DMS53 treated with DMSO at 0.1 percent for 48 hours (cell line): ENCODE data around the gene SELENON.

Experiments used
- DNase-seq: peaks from one replicate; lab custom pipeline; 2025; ENCODE audit not compliant: unreplicated experiment; lab: John Stamatoyannopoulos, UW

The SELENON gene

DNA sequence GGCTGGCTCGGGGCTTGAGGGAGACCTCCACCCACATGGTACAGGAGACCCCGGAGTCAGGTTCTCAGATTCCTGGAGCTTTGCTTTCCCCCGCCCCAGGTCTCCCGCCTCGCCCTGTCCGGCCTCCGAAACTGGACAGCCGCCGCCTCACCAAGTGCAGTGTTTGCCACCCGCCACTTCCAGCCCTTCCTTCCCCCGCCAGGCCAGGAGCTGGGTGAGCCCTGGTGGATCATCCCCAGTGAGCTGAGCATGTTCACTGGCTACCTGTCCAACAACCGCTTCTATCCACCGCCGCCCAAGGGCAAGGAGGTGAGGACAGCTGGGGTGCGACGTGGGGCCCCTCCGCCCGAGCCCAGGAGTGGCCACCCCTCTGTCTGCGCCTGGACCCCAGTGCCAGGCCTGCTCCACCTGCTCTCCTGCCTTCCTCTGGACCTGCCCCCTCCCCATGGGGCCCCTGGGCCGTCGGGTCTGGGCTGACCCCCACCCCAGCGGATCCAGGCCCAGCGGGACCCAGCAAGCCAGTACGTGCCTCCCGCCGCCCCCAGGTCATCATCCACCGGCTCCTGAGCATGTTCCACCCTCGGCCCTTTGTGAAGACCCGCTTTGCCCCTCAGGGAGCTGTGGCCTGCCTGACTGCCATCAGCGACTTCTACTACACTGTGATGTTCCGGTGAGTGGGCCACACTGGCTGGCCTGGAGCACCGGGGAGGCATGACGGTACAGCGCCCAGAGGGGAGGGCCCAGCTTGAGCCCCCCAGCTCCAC is 8.7 kb downstream of the SELENON start:
- DNase-seq: no peak

- DNase-seq: no peak
Measured at GRCh38 chr1:25809283-25809926, 9.4 kb downstream of the SELENON start.

- no peak for DNase-seq
Measured at GRCh38 chr1:25809929-25810328, 9.9 kb downstream of the SELENON start.

DNA sequence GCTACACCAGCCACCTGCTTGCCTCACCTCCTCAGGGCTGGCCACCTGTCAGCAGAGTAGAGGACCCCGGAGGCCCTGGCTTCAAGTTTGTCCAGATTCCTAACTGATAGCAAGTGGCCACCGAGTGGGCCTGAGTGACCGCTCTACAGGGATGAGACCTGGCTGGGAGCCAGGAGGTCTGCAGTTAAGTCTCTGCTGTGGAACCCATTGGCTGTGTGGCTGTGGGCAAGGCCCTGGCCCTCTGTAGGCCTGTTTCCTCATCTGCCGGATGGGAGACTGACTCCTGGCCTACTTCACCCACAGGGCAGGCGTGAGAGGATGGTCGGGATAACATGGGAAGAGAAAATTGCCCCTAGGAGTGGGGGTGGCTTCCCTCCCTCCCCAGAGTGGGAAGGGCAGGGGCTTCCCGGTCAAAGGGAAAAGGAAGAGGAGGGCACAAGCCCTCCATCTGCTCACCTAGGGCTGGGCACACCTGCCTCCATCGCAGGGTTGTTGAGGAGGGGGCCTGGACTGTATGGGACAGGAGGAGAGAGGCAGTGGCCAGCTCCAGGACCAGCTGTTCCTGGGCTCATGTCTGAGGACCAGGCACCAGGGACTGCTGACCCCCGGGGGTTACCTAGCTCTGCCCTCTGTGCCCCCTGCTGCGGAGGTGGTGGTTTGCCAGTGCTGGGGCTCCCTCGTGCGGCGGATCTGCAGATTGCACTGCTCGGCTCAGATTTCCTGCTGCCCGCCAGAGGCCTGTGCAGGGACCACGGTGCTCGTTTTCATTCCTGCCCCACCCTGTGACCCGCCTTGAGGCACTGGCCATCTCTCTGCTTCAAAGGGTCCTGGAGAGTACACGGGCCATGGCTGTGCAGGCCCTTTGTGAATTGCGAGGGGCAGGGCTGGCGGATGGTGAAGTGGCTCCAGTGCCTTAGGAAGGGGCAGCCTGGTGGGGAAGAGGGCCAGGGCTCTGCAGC is 10.6 kb downstream of the SELENON start:
- peak; percentile 16 for DNase-seq

- DNase-seq: no peak
Measured at GRCh38 chr1:25811384-25812082, 11.5 kb downstream of the SELENON start.

DNA sequence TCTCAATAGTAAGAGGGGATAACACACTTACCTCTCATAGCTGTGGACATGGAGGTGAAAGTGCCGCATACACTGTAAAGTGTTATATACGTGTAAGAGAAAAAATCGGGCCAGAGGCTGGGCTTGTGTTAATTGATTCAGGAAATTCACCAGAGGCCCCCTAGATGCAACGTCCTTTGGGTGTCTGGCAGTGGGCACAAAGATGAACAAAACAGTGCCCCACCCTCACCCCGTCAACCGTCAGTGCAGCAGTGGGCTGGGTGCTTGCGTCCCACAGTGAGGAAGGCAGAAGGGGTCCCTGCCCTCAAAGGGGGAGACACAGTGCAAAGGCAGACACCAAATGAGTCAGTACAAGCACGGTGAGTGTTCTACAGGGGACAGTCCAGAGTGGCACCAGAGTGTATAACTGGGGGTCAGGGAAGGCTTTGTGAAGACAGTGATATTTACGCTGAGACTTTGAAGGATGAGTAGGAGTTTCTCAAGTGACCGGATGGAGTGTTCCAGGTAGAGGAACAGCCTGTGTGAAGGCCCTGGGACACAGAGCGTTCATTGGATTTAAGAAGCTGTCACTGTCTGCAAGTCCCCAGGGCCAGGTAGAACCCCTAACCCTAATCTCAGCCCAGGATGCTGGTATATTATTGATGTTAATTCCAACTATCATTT is 13.2 kb downstream of the SELENON start:
- no peak for DNase-seq

- DNase-seq: no peak
Measured at GRCh38 chr1:25813734-25814471, 13.9 kb downstream of the SELENON start.

DNA sequence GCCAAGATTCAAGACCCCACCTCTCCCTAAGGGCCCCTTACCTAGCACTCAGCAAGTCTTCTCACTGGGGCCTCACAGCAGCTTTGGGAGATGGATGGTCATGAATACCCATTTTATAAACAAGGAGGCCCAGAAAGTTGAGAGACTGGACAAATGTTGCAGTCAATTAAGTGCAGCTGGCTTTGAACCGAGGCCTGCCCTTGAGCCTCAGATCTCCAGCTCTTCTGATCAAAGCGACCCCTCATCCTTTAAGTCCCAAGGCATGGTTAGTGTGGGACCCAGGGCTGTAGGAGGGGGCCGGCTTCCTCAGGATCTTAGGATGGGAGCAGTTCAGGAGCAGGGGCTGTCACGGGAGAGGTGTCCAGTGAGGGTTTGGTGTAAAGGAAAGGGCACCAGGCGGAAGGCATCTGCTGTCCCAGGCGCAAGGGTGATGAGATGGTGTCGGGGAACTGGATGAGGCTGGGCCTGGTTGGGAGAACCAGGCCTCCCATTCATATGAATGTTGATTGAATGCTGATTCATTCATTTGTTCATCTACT is 14.6 kb downstream of the SELENON start:
- DNase-seq: no peak

DNA sequence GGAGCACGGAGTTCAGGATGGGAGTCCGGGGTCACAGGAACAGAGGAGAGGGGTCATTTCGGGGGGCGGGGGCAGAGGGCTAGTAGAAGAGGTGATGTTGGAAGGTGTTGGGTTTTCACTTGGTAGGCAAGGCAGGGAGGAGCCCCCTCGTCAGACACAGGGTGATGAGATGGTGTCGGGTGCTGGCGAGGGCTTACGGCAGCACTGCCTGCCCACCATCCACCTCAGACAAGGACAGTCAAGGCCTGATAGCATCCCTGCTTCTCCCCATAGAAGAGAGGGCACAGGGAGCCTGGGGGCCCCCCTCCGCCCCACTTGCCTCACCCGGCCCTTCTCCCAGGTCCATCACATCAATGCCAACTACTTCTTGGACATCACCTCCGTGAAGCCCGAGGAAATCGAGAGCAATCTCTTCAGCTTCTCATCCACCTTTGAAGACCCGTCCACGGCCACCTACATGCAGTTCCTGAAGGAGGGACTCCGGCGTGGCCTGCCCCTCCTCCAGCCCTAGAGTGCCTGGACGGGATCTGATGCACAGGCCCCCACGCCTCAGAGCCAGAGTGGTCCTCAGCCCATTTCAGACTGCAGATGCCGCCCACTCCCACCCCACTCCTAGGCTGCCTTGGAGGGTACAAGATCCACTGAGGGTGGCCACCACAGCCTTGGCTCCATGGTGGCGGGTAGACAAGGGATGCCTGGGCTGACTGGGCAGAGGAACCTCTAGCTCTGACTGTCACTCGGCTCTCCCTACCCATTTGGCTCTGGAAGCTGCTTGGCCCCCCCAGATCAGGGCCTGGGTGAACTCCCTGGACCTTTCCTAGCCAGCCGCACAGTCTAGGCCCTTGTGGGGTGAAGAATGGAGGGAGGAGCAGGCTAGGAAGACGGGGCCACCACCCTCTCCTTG is 15.5 kb downstream of the SELENON start:
- DNase-seq: no peak

DNA sequence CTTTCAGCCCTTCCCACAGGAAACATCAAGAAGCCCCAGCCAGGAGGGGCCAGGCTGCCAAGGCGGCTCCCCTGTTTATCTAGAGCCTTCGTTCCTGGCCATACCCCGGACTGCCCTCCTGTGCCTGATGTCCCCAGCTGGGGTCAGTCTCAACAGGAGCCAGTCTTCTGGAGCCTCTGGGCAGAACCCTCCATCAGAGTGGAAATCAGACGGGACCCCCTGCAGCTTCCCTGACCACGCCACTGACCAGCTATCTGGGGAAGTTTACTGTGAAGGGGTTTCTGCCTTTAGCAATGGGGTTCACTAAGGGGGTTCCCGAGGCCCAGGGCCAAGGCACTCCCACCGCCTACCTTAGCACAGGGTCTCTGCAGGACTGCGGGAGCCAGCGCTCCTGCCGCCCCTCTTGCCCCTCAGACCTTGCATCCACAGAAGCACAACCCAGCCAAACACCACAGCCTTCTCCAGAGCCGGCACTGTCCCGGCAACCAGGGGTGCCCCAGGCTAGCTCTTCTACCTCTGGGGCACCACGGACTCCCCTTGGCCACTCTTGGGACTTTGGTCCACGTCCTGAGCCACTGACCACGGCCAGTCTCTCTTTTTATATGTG is 16.2 kb downstream of the SELENON start:
- no peak for DNase-seq

DNA sequence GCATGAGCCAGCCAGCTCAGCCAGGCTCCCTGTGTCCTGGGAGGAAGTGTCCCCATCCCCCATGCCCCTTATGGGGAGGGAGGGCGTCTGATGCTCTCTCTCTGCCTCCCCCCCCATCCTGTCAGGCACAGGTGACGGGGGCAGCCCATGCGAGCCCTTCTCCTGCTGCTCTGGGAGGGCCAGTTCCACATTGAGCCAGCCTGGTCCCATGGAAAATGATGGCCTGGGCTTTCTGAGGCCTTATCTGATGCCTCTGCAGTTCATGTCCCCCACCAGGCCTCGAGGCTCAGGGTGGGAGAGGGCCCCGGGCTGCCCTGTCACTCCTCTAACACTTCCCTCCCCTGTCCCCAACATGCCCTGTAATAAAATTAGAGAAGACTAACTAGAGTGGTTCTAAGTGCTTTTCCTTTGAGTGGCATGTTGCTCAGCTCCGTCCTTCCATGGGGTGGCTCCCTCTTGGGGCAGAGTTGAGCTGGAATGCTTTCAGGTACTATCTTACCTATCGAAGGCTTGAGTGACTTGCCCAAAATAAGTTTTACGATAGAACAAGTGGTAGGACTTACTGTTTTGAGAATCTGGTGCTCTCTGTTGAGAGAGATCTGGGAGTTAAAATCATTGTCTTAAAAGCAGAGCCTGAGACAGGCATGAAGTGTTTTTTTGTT is 18.0 kb downstream of the SELENON start:
- DNase-seq: no peak

DNA sequence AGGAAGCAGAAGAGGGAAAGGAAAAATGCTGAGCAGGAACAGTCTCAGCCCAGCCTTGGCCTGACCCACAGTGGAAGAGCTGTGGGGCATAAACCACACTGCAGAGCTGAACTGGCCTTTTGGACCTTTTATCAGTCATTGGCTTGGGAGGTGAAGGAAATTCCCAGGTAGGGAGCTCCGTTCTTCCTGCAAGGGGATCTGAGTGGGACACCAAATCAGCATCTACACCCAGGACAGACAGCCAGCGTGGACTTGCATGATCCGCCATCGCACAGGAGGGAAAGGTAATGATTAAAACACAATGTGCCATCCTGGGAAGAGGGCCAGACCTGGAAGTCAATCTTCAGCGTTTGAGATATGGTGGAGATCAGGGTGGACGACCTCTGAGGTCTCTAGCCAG is 18.6 kb downstream of the SELENON start:
- DNase-seq: no peak

GRCh38 chr1:25819491-25820246 is 19.7 kb downstream of the SELENON start, which contains the start of gene MTFR1L:
Gene MTFR1L, plus strand, starts transcription at chr1:25819954. Its CDS starts 3,151 bp downstream, at chr1:25823105.
- DNase-seq: peak; percentile 83

GRCh38 chr1:25820247-25821111 is 20.5 kb downstream of the SELENON start:
- peak; percentile 51 for DNase-seq

DNA sequence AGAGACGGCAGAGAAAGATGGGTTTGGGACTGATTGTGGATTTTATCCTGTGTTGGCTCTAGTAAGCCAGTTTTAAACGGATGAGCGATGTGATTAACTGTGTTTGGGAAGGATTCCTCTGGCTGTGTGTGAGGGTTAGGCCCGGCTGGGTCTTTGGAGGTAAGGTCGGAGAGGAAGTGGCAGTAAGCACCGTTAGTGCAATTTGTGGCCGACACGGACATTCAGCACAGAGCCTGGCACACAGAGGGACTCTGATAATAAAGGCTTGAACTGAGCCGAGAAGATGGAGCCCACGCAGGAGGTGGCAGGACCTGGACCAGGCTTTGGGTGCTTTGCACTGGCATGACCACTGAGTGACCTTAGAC is 21.1 kb downstream of the SELENON start:
- DNase-seq: no peak

GRCh38 chr1:25821630-25822091 is 21.7 kb downstream of the SELENON start:
- DNase-seq: no peak
